ENCODE measurements around the gene TMEM182. TPM values are rescaled to one million over a fixed set of nuclear protein-coding genes. Genes with fewer than 3 reads are reported as not detected.

TMEM182 gene
- total RNA-seq, 1 donor from 2014 or later: 4.2 TPM

DNA sequence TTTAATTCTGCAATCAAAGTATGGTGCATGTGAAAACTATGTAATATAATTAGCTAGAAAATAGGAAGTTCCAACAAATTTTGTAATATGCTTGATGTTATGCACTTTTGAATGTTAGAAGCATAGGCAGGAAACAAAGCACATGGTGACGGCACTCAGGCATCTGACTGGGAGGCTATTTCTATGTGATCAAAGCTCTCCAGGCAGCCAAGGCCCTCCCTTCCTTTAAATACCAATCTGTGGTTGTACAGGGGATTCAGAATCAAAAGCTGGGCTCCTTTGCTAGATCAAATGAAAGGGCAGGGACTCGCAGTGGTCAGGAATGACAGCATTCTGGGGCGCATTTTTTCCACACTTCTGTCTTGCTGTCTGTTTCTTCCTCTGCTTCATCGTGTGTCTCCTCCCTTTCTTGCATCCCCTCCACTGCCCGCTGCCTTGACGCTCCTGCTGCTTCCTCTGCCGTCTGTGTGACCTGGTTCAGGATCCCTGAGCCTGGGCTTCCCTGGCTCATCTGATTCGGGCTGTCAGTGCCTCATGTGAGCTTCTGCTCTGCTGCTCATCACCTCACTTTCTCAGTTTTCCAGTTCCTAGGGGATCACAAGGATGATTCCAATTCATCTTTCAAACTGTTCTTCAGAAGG is 30.9 kb downstream of the TMEM182 start:
- Histone ChIP-seq H3K9ac (no peak overlapping the region), H3K27ac (no peak overlapping the region), H3K4me1 (peaks cover 23% of the 10 kb centered on the region), H3K4me3 (no peak overlapping the region), H3K9me3 (ENCODE audit: low read depth) (no peaks in the 10 kb centered on the region), H3K4me2 (peak overlapping the region; percentile 35), H3K79me2 (ENCODE audit: low read depth) (no peaks in the 10 kb centered on the region), H4K20me1 (ENCODE audit: low read depth) (no peaks in the 10 kb centered on the region), H3K36me3 (no peaks in the 10 kb centered on the region), H2AFZ (replicated peaks) (no peak overlapping the region), H3K27me3 (no peaks in the 10 kb centered on the region), H3F3A (ENCODE audit: low read depth) (peaks cover 10% of the 10 kb centered on the region)
- TF ChIP-seq, protein P1, sequence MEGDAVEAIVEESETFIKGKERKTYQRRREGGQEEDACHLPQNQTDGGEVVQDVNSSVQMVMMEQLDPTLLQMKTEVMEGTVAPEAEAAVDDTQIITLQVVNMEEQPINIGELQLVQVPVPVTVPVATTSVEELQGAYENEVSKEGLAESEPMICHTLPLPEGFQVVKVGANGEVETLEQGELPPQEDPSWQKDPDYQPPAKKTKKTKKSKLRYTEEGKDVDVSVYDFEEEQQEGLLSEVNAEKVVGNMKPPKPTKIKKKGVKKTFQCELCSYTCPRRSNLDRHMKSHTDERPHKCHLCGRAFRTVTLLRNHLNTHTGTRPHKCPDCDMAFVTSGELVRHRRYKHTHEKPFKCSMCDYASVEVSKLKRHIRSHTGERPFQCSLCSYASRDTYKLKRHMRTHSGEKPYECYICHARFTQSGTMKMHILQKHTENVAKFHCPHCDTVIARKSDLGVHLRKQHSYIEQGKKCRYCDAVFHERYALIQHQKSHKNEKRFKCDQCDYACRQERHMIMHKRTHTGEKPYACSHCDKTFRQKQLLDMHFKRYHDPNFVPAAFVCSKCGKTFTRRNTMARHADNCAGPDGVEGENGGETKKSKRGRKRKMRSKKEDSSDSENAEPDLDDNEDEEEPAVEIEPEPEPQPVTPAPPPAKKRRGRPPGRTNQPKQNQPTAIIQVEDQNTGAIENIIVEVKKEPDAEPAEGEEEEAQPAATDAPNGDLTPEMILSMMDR (IDR thresholded peaks at IDR 0.05): no peak
- TF ChIP-seq EZH2 (IDR thresholded peaks at IDR 0.05) (no peak), EZH2phosphoT487 (IDR thresholded peaks at IDR 0.05) (no peak)
- Mint-ChIP-seq H3K4me1 (peaks cover 27% of the 10 kb centered on the region), H3K9me3 (no peaks in the 10 kb centered on the region), H3K4me3 (peak overlapping the region; percentile 60), H3K36me3 (peaks cover 2% of the 10 kb centered on the region), H3K27ac (peak overlapping the region; percentile 27), H3K27me3 (ENCODE audit: insufficient read depth, low read depth) (no peaks in the 10 kb centered on the region)
- DNase-seq (ENCODE audit: low spot score): peak; percentile 17

DNA sequence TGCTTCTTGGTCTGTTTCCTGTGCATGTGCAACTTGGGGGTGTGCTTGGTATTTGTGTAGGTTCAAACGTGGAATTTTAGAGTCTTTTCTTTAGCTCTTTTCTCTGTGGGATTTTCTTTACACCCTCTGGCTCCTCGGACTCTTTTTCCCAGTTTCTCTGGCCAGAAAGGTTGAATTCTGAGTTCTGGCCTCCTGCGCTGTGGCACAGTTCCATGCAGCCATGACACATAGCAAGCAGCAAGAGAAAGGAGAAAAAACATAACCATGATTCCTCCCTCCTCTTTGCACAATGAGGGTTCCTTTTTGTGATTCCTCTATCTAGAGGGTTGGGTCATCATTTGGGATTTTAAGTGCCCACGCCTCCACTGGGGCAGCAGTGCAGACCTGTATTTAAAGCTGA is 33.8 kb downstream of the TMEM182 start:
- Histone ChIP-seq H3K4me2 (no peak overlapping the region), H4K20me1 (ENCODE audit: low read depth) (no peaks in the 10 kb centered on the region), H3K36me3 (no peaks in the 10 kb centered on the region), H3K27me3 (no peaks in the 10 kb centered on the region), H3K4me1 (peaks cover 10% of the 10 kb centered on the region), H2AFZ (replicated peaks) (no peak overlapping the region), H3K27ac (no peak overlapping the region), H3K9me3 (ENCODE audit: low read depth) (no peaks in the 10 kb centered on the region), H3F3A (ENCODE audit: low read depth) (no peaks in the 10 kb centered on the region), H3K4me3 (no peak overlapping the region), H3K79me2 (ENCODE audit: low read depth) (no peaks in the 10 kb centered on the region), H3K9ac (no peak overlapping the region)
- no peak overlapping the region for H3K4me3 Mint-ChIP-seq
- peaks cover 27% of the 10 kb centered on the region for H3K4me1 Mint-ChIP-seq
- H3K27ac Mint-ChIP-seq: no peak overlapping the region
- DNase-seq (ENCODE audit: low spot score): no peak
- H3K27me3 Mint-ChIP-seq (ENCODE audit: insufficient read depth, low read depth): no peaks in the 10 kb centered on the region
- H3K36me3 Mint-ChIP-seq: peaks cover 19% of the 10 kb centered on the region
- TF ChIP-seq EZH2 (IDR thresholded peaks at IDR 0.05): no peak
- H3K9me3 Mint-ChIP-seq: peaks cover 12% of the 10 kb centered on the region

DNA sequence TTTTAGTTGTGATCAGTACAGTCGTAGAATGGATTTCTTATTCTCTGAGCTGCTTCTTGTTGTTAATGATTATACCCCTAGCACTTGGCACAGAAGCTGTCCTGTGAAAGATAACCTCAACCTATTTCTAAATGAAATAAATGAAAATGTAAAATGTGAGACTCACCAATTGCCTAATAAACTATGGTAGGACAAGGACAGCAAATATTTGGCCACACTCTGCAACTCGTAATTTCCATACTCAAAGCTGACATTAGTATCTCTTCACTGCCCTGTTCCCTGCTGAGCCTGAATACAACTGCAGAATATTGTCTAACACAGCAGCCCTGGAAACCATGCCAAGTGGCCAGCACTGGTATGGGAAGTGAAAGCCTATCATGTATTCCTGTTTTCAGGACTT is 34.5 kb downstream of the TMEM182 start:
- TF ChIP-seq EZH2phosphoT487 (IDR thresholded peaks at IDR 0.05) (no peak), EZH2 (IDR thresholded peaks at IDR 0.05) (no peak)
- TF ChIP-seq, protein P1 (IDR thresholded peaks at IDR 0.05): no peak
- Mint-ChIP-seq H3K27me3 (ENCODE audit: insufficient read depth, low read depth) (no peaks in the 10 kb centered on the region), H3K27ac (no peak overlapping the region), H3K4me1 (peaks cover 27% of the 10 kb centered on the region), H3K4me3 (no peak overlapping the region), H3K9me3 (peaks cover 19% of the 10 kb centered on the region), H3K36me3 (peaks cover 25% of the 10 kb centered on the region)
- Histone ChIP-seq H3K9ac (no peak overlapping the region), H4K20me1 (ENCODE audit: low read depth) (no peaks in the 10 kb centered on the region), H3K4me3 (no peak overlapping the region), H3K27me3 (no peaks in the 10 kb centered on the region), H3K79me2 (ENCODE audit: low read depth) (no peaks in the 10 kb centered on the region), H3K27ac (no peak overlapping the region), H3K36me3 (peaks cover 7% of the 10 kb centered on the region), H3K9me3 (ENCODE audit: low read depth) (no peaks in the 10 kb centered on the region), H3K4me2 (no peak overlapping the region), H2AFZ (replicated peaks) (no peak overlapping the region), H3K4me1 (peaks cover 10% of the 10 kb centered on the region), H3F3A (ENCODE audit: low read depth) (no peaks in the 10 kb centered on the region)
- no peak for DNase-seq (ENCODE audit: low spot score)

DNA sequence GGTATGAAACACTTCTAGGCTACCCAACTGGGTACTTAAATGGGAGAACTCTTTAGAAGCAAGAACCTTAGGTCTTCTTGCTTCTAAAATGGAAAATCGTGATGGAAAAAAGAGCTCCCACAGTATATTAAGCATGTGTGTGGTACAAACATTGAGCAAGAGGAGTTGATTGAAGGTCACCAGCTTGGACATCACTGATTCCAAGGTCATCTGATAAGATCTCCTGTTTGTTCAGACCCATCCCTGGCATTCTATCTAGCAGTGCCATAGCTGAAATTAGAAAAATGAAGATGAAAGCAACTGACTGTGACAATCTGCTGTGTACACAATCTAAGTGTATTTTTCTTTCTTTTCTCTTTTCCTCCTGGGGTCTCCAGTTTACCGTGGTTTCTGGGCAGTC is 35.7 kb downstream of the TMEM182 start:
- Histone ChIP-seq H3K9me3 (ENCODE audit: low read depth) (no peaks in the 10 kb centered on the region), H3F3A (ENCODE audit: low read depth) (no peaks in the 10 kb centered on the region), H3K27ac (no peak overlapping the region), H3K4me1 (peaks cover 6% of the 10 kb centered on the region), H3K79me2 (ENCODE audit: low read depth) (no peaks in the 10 kb centered on the region), H3K9ac (no peak overlapping the region), H4K20me1 (ENCODE audit: low read depth) (no peaks in the 10 kb centered on the region), H2AFZ (replicated peaks) (no peak overlapping the region), H3K4me2 (no peak overlapping the region), H3K4me3 (no peak overlapping the region), H3K36me3 (peaks cover 10% of the 10 kb centered on the region), H3K27me3 (no peaks in the 10 kb centered on the region)
- H3K27me3 Mint-ChIP-seq (ENCODE audit: insufficient read depth, low read depth): no peaks in the 10 kb centered on the region
- no peak for TF ChIP-seq EZH2 (IDR thresholded peaks at IDR 0.05)
- TF ChIP-seq, protein P1 (IDR thresholded peaks at IDR 0.05): no peak
- no peak for TF ChIP-seq EZH2phosphoT487 (IDR thresholded peaks at IDR 0.05)
- H3K36me3 Mint-ChIP-seq: peaks cover 34% of the 10 kb centered on the region
- H3K4me1 Mint-ChIP-seq: peaks cover 23% of the 10 kb centered on the region
- no peak overlapping the region for H3K27ac Mint-ChIP-seq
- peaks cover 30% of the 10 kb centered on the region for H3K9me3 Mint-ChIP-seq
- DNase-seq (ENCODE audit: low spot score): no peak
- no peak overlapping the region for H3K4me3 Mint-ChIP-seq

All from neural progenitor cell (in vitro differentiated cells).